GM19025 (cell line): ENCODE data around the gene DGKH.
"Not testable (repeated sequence)": the region's sequence is repeated elsewhere in the genome, so short reads cannot be mapped to it uniquely, and the experiment has no call there.

Experiments used
- ATAC-seq: cut with Tn5 transposase; IDR thresholded peaks from one replicate; pipeline ENCODE4 v1.9.1; 2021; ENCODE audit warnings: mild to moderate bottlenecking, low read depth, moderate library complexity; ENCODE audit not compliant: unreplicated experiment

The DGKH gene

GRCh38 chr13:42110410-42111155, 62.1 kb downstream of the DGKH start:
- ATAC-seq: no peak

GRCh38 chr13:42112864-42113263, 64.4 kb downstream of the DGKH start:
- ATAC-seq: no peak

GRCh38 chr13:42113478-42113877, 65.0 kb downstream of the DGKH start:
- ATAC-seq: no peak

GRCh38 chr13:42114278-42114677, 65.8 kb downstream of the DGKH start:
- ATAC-seq: no peak

DNA sequence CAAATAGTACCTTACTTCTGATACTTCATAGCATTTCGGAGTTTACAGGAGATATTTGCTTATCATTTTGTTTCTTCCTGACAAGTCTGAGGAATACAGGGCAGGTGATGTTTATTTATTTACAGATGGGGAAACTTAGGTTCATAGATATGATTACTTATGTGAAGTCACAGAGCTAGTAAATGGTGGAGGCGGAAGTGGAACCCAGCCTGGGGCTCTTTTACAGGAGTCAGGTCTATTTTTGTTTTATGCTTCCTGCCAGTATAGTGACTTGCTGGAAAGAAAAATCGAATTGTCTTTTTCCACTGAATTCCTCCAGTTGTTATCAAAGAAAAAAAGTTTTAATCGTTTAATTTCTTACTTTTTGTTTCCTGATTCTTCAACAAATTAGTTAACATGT, 66.5 kb downstream of the DGKH start:
- ATAC-seq: no peak

GRCh38 chr13:42116225-42116624, 67.8 kb downstream of the DGKH start:
- no peak for ATAC-seq

DNA sequence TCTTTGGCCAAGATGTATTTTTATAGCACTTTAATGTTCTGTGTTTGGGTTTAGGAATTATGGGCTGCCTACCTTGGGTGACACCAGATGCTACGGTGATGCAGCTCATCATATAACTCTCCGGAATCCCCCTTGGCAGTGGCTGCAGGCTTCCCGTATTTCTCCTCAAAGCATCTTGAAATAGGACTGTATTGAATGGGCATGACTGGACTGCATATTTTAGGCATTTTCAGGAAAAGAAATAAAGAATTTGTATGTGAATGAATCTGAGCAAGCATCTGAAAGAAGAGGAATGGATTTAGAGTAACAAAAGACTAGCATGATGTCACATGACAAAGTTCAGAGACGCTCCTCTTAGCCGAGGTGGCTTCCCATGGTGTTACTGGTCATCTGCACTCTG, 70.6 kb downstream of the DGKH start:
- no peak for ATAC-seq

DNA sequence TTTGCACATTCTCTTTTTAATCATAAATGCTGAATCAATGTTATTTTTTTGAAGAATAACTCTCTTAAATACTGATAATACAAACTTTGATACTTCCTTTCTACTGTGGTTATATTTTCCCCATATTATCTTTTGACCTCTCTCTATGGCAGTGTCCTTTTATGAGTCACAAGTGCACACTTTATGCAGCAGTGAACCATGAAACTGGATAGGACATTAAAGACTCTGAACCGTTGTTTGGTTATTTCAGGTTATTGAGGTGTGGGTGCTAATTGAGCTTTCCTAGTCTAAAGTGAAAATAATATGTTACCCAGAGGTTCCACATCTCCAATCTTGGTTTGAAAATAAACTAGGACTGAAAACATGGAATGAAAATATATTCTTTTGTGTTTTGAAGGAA, 71.4 kb downstream of the DGKH start:
- no peak for ATAC-seq

- ATAC-seq: no peak
These were observed 75.2 kb downstream of the DGKH start for GRCh38 chr13:42123600-42123999.

DNA sequence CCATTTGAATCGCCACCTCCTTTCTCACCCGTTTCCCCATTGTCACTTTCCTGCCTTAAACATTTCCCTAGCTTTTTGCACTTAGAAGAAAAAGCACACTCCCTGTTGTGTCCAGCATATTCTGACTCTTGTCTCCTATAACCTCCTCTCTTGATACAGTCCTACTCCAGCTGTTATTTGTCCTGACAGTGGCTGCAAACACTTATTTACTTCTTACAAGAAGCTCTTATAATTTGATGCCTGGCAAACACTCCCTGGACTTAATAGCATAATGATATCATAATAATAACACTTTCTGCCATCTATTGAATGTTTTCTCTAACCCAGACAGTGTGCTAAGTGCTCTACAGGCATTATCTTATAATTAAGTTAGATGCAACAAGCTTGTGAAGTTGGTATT, 76.6 kb downstream of the DGKH start:
- ATAC-seq: no peak

GRCh38 chr13:42127047-42127446, 78.6 kb downstream of the DGKH start:
- ATAC-seq: no peak

DNA sequence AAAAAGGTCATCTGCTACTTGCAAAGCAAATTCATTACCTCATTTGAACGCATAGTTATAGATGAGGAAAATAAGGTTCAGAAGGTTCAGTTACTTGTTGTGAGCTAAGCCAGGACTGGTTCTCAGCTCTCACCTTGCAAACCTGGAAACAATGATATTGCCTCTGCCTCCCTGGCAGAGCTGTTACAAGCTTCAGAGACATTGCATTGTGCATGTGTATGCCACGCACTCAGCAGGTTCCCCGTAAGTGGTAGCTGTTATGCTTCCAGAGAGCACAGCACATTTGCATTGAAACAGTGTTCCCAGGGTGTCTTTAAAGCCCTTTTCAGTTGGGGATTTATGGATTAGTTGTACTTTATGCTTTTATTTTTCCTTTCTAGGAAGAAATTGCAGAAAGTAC, 80.6 kb downstream of the DGKH start:
- no peak for ATAC-seq

DNA sequence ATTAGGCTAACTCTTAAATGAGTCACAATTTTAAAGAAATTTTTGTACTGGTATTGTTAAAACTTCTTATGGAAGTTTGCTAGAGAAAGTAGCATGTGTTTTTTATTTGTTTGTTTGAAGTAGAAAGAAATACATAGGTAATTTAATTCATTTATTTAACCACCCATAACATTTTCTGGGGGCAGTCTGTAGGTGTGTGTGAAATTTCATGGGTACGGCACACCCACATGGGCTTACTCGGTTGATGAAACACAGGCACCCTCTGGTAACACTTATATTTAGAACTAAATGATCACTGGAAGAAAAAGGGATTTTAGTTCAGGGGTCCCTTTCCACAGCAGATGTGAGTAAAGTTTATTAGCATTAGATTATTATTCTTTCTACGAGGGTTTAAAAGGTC, 88.1 kb downstream of the DGKH start:
- no peak for ATAC-seq

DNA sequence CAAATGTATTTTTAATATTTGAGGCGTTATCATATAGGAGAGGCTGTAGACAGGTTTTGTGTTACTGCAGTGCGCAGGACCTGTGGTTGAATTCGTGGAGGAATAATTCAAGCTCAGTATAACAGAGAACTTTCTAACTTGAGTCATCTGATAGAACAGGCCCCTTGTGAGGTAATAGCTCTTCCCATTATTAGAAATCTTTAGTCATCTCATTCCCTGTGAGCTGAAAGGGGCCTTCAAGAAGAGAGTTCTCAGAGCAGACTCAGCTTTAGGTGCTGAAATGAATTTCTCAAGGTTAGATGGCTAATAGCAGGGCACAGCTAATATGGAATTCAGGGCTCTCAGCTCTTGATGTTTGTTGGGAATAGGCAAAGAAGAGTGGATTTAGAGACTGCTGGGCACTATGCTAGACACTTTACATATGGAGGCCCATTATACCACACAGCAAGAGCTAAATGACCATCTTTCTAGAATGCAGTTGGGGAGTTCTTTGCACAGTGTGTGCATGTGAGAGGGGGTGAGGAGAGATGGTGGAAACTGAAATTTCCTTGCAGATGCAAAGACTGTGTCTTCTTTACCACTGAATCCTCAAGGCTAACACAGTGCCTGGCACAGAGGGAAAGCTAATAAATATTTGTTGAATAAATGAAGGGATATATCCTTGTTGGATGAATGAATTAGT, 89.5 kb downstream of the DGKH start:
- ATAC-seq: no peak

DNA sequence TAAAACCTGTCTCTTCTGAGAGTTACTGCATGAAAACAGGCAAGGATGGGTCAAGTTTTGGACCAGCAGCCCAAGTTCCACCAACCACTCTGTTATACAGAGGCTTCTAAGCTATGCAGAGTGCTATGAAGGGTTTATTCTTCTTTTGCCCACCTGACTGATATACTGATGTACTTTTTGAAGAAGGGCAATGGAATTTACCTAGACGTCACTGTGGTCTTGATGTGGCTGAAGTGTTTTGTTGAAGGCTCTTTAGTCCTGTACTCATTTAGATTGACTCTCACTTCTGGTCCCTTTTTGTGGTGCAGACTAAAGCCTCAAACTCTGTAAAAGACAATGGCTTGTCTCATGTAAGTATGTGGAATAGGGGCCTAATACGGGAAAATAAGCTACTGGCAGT, 92.0 kb downstream of the DGKH start:
- ATAC-seq: no peak

DNA sequence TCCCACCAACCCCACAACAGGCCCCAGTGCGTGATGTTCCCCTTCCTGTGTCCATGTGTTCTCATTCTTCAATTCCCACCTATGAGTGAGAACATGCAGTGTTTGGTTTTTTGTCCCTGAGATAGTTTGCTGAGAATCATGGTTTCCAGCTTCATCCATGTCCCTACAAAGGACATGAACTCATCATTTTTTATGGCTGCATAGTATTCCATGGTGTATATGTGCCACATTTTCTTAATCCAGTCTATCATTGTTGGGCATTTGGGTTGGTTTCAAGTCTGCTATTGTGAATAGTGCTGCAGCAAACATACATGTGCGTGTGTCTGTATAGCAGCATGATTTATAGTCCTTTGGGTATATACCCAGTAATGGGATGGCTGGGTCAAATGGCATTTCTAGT, 92.6 kb downstream of the DGKH start:
- ATAC-seq: not testable (repeated sequence)

- ATAC-seq: no peak
These were observed 97.9 kb downstream of the DGKH start for GRCh38 chr13:42146359-42146758.

- no peak for ATAC-seq
These were observed 100.1 kb downstream of the DGKH start for GRCh38 chr13:42148538-42148937.

- no peak for ATAC-seq
These were observed 100.7 kb downstream of the DGKH start for GRCh38 chr13:42149136-42149535.

DNA sequence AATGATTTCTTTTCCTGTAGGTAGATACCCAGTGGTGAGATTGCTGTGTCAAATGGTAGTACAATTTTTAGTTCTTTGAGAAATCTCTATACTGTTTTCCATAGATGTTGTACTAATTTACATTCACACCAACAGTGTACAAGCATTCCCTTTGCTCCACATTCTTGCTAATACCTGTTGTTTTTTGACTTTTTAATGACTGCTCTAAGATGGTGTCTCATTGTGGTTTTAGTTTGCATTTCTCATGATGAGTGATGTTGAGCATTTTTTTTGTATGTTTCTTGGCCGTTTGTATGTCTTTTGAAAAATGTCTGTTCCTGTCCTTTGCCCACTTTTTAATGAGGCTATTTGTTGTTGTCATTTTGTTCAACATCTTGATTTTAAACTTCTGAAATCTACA, 103.3 kb downstream of the DGKH start:
- ATAC-seq: no peak

- ATAC-seq: no peak
These were observed 104.0 kb downstream of the DGKH start for GRCh38 chr13:42152495-42152894.
